Endometrium (tissue), 2 donors: Measurements from ENCODE around the gene API5.

Experiments used
- FAIRE-seq: peaks from 2 replicates; lab custom pipeline; 2012; peaks lifted over from hg19 to GRCh38; lab: Jason Lieb, UNC
- donor health status: control.
- donor health status: control.

Gene API5

DNA sequence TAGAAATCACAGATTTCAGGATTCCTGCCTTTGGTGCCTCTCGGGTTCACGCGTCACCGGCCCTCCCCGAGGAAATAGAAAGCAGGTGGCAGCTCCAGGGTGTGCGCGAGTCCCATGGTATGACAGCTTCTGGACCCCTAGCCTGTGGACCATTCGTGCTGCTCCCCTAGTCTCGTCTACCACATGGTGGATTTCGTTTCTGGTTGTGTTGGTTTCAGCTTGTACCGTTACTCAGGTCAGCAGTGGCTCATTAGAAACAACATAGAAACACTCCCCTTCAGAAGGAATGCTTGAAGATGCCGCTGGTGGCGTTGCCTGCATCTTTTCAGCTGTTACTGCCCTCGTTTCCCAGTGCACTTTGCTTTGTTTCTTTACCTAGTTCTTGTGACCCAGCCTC is 47.6 kb downstream of the API5 start:
- FAIRE-seq: no peak

DNA sequence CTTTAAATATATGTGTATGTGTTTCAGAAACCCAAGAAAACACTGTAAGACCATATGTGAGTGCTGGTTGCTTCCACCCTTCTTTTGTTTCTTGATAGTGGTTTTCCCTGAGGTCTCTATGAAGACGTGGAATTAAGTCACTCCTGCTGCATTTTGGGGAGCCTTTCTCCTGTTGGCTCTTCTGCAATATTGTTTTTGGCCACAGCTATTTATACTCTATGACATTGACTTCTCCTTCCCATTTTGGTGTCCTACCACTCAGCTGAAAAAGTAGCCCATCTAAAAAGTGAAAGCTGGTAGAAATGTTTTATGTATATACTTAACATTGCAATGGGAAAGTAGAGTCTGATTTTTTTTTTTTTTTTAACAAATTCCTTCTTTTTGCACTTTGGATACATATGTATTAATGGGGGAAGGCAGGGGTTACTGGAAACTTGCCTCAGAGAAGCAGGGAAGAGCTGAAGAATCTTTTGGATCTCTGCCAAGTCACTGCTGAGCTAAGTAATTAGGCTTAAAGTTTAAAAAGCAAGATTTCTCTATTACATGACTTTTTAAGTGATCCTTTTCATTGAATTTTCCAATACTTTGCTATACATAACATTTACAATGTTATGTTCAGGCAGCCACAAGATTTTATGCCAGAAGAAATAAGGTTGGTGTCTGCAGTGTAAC is 48.7 kb downstream of the API5 start:
- FAIRE-seq: no peak

GRCh38 chr11:43366677-43367076 is 54.9 kb downstream of the API5 start:
- FAIRE-seq: no peak

DNA sequence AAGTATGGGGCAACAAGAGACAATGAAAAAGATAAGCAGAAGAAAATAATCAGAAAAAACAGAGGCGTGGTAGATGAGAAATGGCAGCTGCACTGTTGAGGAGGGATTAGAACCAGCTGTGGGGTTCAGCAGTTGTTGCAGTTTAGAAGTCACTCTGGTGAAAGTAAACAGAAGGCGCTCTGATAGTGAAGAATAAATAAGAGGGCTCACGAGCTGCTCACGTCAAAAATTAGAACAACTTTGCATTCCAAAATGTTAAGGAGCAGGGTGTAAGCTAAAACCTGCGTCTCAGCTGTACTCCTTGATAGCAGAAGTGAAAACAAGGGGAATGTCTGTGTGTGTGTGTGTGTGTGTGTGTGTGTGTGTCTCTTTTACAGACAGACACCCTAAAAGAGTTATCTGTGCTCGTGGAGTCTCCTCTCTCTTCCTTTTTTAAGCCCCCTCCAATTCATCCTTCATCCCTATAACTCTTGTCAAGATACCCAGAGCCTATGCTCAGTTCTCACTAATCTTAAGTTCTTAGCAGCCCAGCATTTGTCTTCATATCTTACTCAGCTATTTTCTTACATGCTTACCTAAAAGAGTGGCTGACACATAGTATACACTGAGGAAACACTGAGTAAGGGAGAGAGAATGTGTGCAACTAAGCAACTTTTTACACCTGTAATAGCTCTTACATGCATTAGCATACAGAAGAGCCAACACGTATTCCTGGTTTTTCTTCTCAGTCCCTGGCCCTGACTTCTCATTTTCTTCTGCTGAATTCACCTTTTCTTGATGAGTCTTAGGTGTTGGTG is 55.8 kb downstream of the API5 start:
- FAIRE-seq: no peak

- FAIRE-seq: no peak
Measured at GRCh38 chr11:43376065-43376464, 64.3 kb downstream of the API5 start.

DNA sequence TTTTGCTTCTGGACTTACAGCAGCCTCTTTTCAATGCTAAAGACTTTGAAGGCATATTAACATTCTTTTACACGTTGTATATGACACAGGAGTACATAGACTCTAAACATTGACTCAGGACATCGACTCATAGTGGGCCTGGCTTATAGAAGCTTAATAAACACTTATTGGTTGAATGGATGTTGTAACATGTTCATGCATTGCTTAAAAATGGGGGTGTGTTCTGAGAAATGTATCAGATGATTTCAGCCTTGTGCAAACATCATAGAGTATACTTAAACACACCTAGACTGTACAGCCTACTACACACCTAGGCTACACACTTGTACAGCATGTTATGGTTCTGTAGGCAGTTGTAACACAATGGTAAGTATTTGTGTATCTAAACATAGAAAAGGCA is 64.8 kb downstream of the API5 start:
- no peak for FAIRE-seq

DNA sequence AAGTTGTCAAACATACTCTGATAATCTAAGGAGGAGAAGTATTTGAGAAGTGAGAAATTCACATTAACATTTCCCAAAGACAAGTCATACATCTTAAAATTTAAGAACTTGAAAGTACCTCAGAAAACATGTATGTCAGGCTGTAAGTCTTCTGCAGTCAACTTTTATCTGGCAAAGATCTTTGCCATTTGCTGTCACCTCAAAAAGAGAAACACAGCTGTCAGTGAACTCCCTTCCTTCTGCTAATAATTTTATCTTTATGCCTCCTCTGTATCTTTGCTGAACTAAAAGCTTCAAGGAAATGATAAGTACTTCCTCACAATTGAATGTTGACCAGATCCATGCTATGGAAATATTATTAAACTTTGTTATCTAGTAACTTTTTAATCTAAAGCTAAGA is 65.6 kb downstream of the API5 start:
- no peak for FAIRE-seq

- no peak for FAIRE-seq
Measured at GRCh38 chr11:43378897-43379296, 67.1 kb downstream of the API5 start.

GRCh38 chr11:43381802-43382201 is 70.0 kb downstream of the API5 start:
- FAIRE-seq: no peak

- no peak for FAIRE-seq
Measured at GRCh38 chr11:43382614-43383013, 70.8 kb downstream of the API5 start.

DNA sequence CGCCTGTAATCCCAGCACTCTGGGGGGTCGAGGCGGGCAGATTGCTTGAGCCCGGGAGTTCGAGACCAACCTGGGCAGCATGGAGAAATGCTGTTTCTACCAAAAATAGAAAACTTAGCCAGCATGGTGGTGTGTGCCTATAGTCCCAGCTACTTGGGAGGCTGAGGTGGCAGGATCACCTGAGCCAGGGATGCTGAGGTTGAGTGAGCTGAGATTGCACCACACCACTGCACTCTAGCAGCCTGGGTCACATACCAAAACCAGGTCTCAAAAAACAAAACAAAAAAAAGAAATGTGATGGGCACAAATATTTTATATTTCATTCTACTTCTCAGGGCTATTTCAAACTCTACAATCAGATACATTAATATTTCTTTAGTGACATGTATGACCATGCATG is 72.6 kb downstream of the API5 start:
- FAIRE-seq: no peak

DNA sequence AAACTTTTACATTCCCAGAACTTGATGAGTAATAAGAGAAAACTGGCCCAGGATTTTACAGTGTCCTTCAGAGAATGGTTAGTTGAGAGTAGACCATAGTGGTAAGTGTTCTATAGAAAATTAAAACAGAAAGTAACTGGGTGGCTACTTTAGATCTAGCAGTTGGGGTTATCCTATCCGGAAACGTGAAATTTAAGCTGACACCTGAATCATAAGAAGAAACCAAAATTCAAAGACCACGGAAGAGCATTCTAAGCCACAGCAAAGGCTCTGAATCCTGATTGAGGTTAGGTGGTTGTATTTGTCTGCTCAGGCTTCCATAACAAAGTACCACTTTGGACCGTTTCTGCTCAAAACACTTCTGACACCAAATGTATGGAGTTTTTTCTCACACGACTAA is 80.9 kb downstream of the API5 start:
- no peak for FAIRE-seq

GRCh38 chr11:43393765-43394355 is 82.1 kb downstream of the API5 start:
- FAIRE-seq: no peak
